SIG-M5 (cell line): ENCODE measurements around the gene ZNF132.
"Not testable (repeated sequence)": the region's sequence is repeated elsewhere in the genome, so short reads cannot be mapped to it uniquely, and the experiment has no call there.

Experiments
- DNase-seq: peaks from one replicate; lab custom pipeline; 2025; lab: John Stamatoyannopoulos, UW

ZNF132 gene

GRCh38 chr19:58439576-58440554, at the start of gene ZNF132:
Gene ZNF132, minus strand, starts transcription at chr19:58440153. Its CDS starts 332 bp downstream, at chr19:58439821.
- no peak for DNase-seq

GRCh38 chr19:58484349-58484748, 44.4 kb upstream of the ZNF132 start:
- DNase-seq = not testable (repeated sequence)

GRCh38 chr19:58483776-58484175, 43.8 kb upstream of the ZNF132 start:
- DNase-seq = no peak

- DNase-seq = no peak
Measured at GRCh38 chr19:58482372-58482771, 42.4 kb upstream of the ZNF132 start.

GRCh38 chr19:58480831-58481230, 40.9 kb upstream of the ZNF132 start:
- DNase-seq = no peak

GRCh38 chr19:58480481-58480830, 40.5 kb upstream of the ZNF132 start:
- DNase-seq = no peak

- DNase-seq = no peak
Measured at GRCh38 chr19:58479736-58480480, 40.0 kb upstream of the ZNF132 start.

GRCh38 chr19:58479303-58479702, 39.4 kb upstream of the ZNF132 start:
- no peak for DNase-seq

- DNase-seq = no peak
Measured at GRCh38 chr19:58477871-58478270, 37.9 kb upstream of the ZNF132 start.

GRCh38 chr19:58477130-58477529, 37.2 kb upstream of the ZNF132 start:
- DNase-seq = no peak

- DNase-seq = no peak
Measured at GRCh38 chr19:58476498-58477015, 36.6 kb upstream of the ZNF132 start.

GRCh38 chr19:58475714-58476497, 36.0 kb upstream of the ZNF132 start, which contains the start of gene ZNF446:
Gene ZNF446, plus strand, starts transcription at chr19:58476352. Its CDS starts 867 bp downstream, at chr19:58477219.
- DNase-seq = peak; percentile 88

GRCh38 chr19:58474997-58475713, 35.2 kb upstream of the ZNF132 start:
- DNase-seq = no peak

GRCh38 chr19:58474291-58474996, 34.5 kb upstream of the ZNF132 start:
- DNase-seq = no peak

GRCh38 chr19:58473775-58474174, 33.8 kb upstream of the ZNF132 start:
- DNase-seq = no peak

- no peak for DNase-seq
Measured at GRCh38 chr19:58471736-58472135, 31.8 kb upstream of the ZNF132 start.

GRCh38 chr19:58470837-58471543, 31.0 kb upstream of the ZNF132 start:
- not testable (repeated sequence) for DNase-seq

- DNase-seq = no peak
Measured at GRCh38 chr19:58469241-58470013, 29.5 kb upstream of the ZNF132 start.

- no peak for DNase-seq
Measured at GRCh38 chr19:58468216-58468839, 28.4 kb upstream of the ZNF132 start.
